ENCODE results near the gene SEPTIN10.

Gene SEPTIN10

GRCh38 chr2:109513749-109514588 is 99.8 kb downstream of the SEPTIN10 start:
- no peaks in the 10 kb centered on the region for H3K36me3 ChIP-seq (ENCODE audit: control insufficient read depth in 5 of 5, insufficient read depth in 5 of 5, low read length in 5 of 5)
- H3K4me1 ChIP-seq (ENCODE audit: control insufficient read depth in 5 of 5, insufficient read depth in 5 of 5, low read length in 5 of 5), result peaks cover 4 to 25% (median 17%) of the 10 kb centered on the region in 5 donors
- H3K27me3 ChIP-seq (ENCODE audit: control insufficient read depth in 5 of 5, insufficient read depth in 4 of 5, low read length in 5 of 5), result no peaks in the 10 kb centered on the region
- H3K27ac ChIP-seq (ENCODE audit: low read depth, low read length), result peak overlapping the region; percentile 80
- peak overlapping the region in 1 of 5 donors; percentile 1 for H3K4me3 ChIP-seq (ENCODE audit: low read depth in 1 of 5, low read length in 5 of 5)
- peaks cover 0 to 5% (median 0%) of the 10 kb centered on the region in 5 donors for H3K9me3 ChIP-seq (ENCODE audit: control insufficient read depth in 5 of 5, low read length in 5 of 5)
- peak overlapping the region; percentile 22 to 66 (median 58) for H3K9ac ChIP-seq (ENCODE audit: low read length in 5 of 5)

DNA sequence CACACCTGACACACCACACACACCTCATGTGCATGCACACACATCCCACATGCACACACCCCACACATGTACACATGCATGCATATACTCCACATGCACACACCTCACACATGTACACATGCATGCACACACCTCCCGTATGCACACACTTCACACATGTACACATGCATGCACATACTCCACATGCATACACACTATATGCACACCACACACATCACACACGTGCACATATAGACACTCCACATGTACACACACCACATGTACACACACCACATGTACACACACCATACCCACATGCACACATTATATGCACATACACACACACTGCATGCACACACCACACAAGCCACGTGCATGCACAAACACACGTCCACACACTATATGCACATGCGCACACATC is 100.5 kb downstream of the SEPTIN10 start:
- H3K27me3 ChIP-seq (ENCODE audit: control insufficient read depth in 5 of 5, insufficient read depth in 4 of 5, low read length in 5 of 5), result no peaks in the 10 kb centered on the region
- H3K9ac ChIP-seq (ENCODE audit: low read length in 5 of 5), result peak overlapping the region in 1 of 5 donors; percentile 31
- no peak overlapping the region for H3K27ac ChIP-seq (ENCODE audit: low read depth, low read length)
- H3K4me3 ChIP-seq (ENCODE audit: low read depth in 1 of 5, low read length in 5 of 5), result no peak overlapping the region
- peaks cover 0 to 8% (median 0%) of the 10 kb centered on the region in 5 donors for H3K9me3 ChIP-seq (ENCODE audit: control insufficient read depth in 5 of 5, low read length in 5 of 5)
- H3K36me3 ChIP-seq (ENCODE audit: control insufficient read depth in 5 of 5, insufficient read depth in 5 of 5, low read length in 5 of 5), result no peaks in the 10 kb centered on the region
- H3K4me1 ChIP-seq (ENCODE audit: control insufficient read depth in 5 of 5, insufficient read depth in 5 of 5, low read length in 5 of 5), result peaks cover 4 to 25% (median 17%) of the 10 kb centered on the region in 5 donors

DNA sequence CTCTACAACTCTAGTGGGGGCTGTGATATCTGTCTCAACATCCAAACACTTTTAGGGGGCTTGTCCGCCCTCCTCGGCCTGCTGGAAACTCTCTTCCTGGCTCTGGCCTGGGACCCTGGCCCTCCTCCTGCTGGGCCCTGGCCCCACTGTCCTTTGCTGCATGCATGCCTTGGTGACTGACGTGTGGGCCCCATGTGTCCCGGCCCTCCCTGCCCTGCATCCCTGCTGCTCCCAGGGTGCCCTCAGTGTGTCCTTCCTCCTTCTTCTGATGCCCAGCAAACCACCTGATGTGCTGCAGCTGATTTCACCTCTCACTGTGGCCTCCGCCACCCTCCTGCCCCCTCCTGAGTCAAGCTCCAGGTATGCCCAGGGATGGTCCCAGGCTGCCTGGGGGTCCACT is 101.7 kb downstream of the SEPTIN10 start:
- Histone ChIP-seq H3K9ac (ENCODE audit: low read length in 5 of 5) (no peak overlapping the region), H3K9me3 (ENCODE audit: control insufficient read depth in 5 of 5, low read length in 5 of 5) (peaks cover 0 to 8% (median 0%) of the 10 kb centered on the region in 5 donors), H3K4me3 (ENCODE audit: low read depth in 1 of 5, low read length in 5 of 5) (no peak overlapping the region), H3K27ac (ENCODE audit: low read depth, low read length) (no peak overlapping the region), H3K4me1 (ENCODE audit: control insufficient read depth in 5 of 5, insufficient read depth in 5 of 5, low read length in 5 of 5) (peaks cover 4 to 25% (median 17%) of the 10 kb centered on the region in 5 donors), H3K36me3 (ENCODE audit: control insufficient read depth in 5 of 5, insufficient read depth in 5 of 5, low read length in 5 of 5) (no peaks in the 10 kb centered on the region), H3K27me3 (ENCODE audit: control insufficient read depth in 5 of 5, insufficient read depth in 4 of 5, low read length in 5 of 5) (no peaks in the 10 kb centered on the region)

DNA sequence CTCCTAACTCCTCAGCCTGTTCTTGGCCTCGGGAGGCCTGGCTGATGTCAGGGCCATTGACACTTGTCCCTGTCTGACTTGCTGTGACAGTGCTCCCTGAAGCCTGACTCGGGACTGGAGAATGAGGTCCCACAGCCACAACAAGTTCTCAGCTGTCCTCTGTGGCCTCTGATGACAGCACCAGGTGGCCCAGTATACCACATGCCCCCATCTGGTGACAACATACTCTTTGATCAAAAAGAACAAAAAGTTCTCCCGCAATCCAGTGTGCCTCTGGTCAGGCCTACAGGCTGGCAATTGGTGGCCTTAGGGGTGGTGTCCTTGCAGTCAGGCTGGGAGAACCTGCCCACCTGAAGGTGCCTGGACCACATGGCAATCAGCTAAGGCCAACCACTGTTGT is 102.6 kb downstream of the SEPTIN10 start:
- Histone ChIP-seq H3K27ac (ENCODE audit: low read depth, low read length) (no peak overlapping the region), H3K9me3 (ENCODE audit: control insufficient read depth in 5 of 5, low read length in 5 of 5) (peaks cover 0 to 8% (median 0%) of the 10 kb centered on the region in 5 donors), H3K36me3 (ENCODE audit: control insufficient read depth in 5 of 5, insufficient read depth in 5 of 5, low read length in 5 of 5) (no peaks in the 10 kb centered on the region), H3K4me3 (ENCODE audit: low read depth in 1 of 5, low read length in 5 of 5) (no peak overlapping the region), H3K4me1 (ENCODE audit: control insufficient read depth in 5 of 5, insufficient read depth in 5 of 5, low read length in 5 of 5) (peaks cover 4 to 25% (median 17%) of the 10 kb centered on the region in 5 donors), H3K9ac (ENCODE audit: low read length in 5 of 5) (no peak overlapping the region), H3K27me3 (ENCODE audit: control insufficient read depth in 5 of 5, insufficient read depth in 4 of 5, low read length in 5 of 5) (no peaks in the 10 kb centered on the region)

- H3K9ac ChIP-seq (ENCODE audit: low read length in 5 of 5), result no peak overlapping the region
- H3K27ac ChIP-seq (ENCODE audit: low read depth, low read length), result no peak overlapping the region
- H3K27me3 ChIP-seq (ENCODE audit: control insufficient read depth in 5 of 5, insufficient read depth in 4 of 5, low read length in 5 of 5), result no peaks in the 10 kb centered on the region
- H3K4me1 ChIP-seq (ENCODE audit: control insufficient read depth in 5 of 5, insufficient read depth in 5 of 5, low read length in 5 of 5), result peaks cover 4 to 25% (median 17%) of the 10 kb centered on the region in 5 donors
- H3K36me3 ChIP-seq (ENCODE audit: control insufficient read depth in 5 of 5, insufficient read depth in 5 of 5, low read length in 5 of 5), result no peaks in the 10 kb centered on the region
- H3K9me3 ChIP-seq (ENCODE audit: control insufficient read depth in 5 of 5, low read length in 5 of 5), result peaks cover 0 to 16% (median 4%) of the 10 kb centered on the region in 5 donors
- H3K4me3 ChIP-seq (ENCODE audit: low read depth in 1 of 5, low read length in 5 of 5), result no peak overlapping the region
Observed at GRCh38 chr2:109510136-109511028, 103.4 kb downstream of the SEPTIN10 start.

- Histone ChIP-seq H3K27ac (ENCODE audit: low read depth, low read length) (no peak overlapping the region), H3K9me3 (ENCODE audit: control insufficient read depth in 5 of 5, low read length in 5 of 5) (peaks cover 0 to 16% (median 5%) of the 10 kb centered on the region in 5 donors), H3K4me1 (ENCODE audit: control insufficient read depth in 5 of 5, insufficient read depth in 5 of 5, low read length in 5 of 5) (peaks cover 0 to 8% (median 5%) of the 10 kb centered on the region in 5 donors)
Observed at GRCh38 chr2:109508556-109508955, 105.2 kb downstream of the SEPTIN10 start.

DNA sequence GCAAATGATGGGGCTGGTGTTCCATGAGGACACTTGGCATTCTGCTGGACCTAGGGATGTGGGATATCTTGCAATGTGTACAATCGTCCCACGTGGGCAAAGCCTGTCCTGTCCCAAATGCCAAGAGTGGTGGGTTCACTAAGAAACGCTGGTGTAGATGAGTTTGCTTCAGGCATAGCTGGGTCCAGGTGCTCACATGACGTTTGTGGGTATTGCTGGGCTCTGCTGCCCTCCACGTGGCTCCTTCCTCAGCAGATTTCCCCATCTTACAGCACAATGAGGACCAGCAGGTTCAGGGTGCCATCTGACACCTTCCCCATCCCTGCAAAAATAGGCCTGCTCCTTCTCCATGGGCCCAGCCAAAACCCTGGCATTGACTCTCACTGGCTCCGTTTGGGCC is 105.9 kb downstream of the SEPTIN10 start:
- Histone ChIP-seq H3K9ac (ENCODE audit: low read length in 5 of 5) (no peak overlapping the region), H3K4me1 (ENCODE audit: control insufficient read depth in 5 of 5, insufficient read depth in 5 of 5, low read length in 5 of 5) (peaks cover 0 to 7% (median 5%) of the 10 kb centered on the region in 5 donors), H3K27me3 (ENCODE audit: control insufficient read depth in 5 of 5, insufficient read depth in 4 of 5, low read length in 5 of 5) (no peaks in the 10 kb centered on the region), H3K9me3 (ENCODE audit: control insufficient read depth in 5 of 5, low read length in 5 of 5) (peaks cover 0 to 16% (median 5%) of the 10 kb centered on the region in 5 donors), H3K36me3 (ENCODE audit: control insufficient read depth in 5 of 5, insufficient read depth in 5 of 5, low read length in 5 of 5) (peaks cover 0 to 2% (median 0%) of the 10 kb centered on the region in 5 donors), H3K27ac (ENCODE audit: low read depth, low read length) (no peak overlapping the region), H3K4me3 (ENCODE audit: low read depth in 1 of 5, low read length in 5 of 5) (no peak overlapping the region)

More at GRCh38 chr2:109508556-109508955, 105.2 kb downstream of the SEPTIN10 start:
- Histone ChIP-seq H3K9ac (ENCODE audit: low read length in 5 of 5) (no peak overlapping the region), H3K27me3 (ENCODE audit: control insufficient read depth in 5 of 5, insufficient read depth in 4 of 5, low read length in 5 of 5) (no peaks in the 10 kb centered on the region), H3K4me3 (ENCODE audit: low read depth in 1 of 5, low read length in 5 of 5) (no peak overlapping the region), H3K36me3 (ENCODE audit: control insufficient read depth in 5 of 5, insufficient read depth in 5 of 5, low read length in 5 of 5) (no peaks in the 10 kb centered on the region)

- H3K9me3 ChIP-seq (ENCODE audit: control insufficient read depth in 5 of 5, low read length in 5 of 5), result peaks cover 0 to 16% (median 5%) of the 10 kb centered on the region in 5 donors
- no peak overlapping the region for H3K27ac ChIP-seq (ENCODE audit: low read depth, low read length)
- peaks cover 0 to 4% (median 0%) of the 10 kb centered on the region in 5 donors for H3K36me3 ChIP-seq (ENCODE audit: control insufficient read depth in 5 of 5, insufficient read depth in 5 of 5, low read length in 5 of 5)
- no peak overlapping the region for H3K9ac ChIP-seq (ENCODE audit: low read length in 5 of 5)
- no peaks in the 10 kb centered on the region for H3K27me3 ChIP-seq (ENCODE audit: control insufficient read depth in 5 of 5, insufficient read depth in 4 of 5, low read length in 5 of 5)
- peaks cover 0 to 7% (median 5%) of the 10 kb centered on the region in 5 donors for H3K4me1 ChIP-seq (ENCODE audit: control insufficient read depth in 5 of 5, insufficient read depth in 5 of 5, low read length in 5 of 5)
- no peak overlapping the region for H3K4me3 ChIP-seq (ENCODE audit: low read depth in 1 of 5, low read length in 5 of 5)
Observed at GRCh38 chr2:109507217-109507616, 106.5 kb downstream of the SEPTIN10 start.

- Histone ChIP-seq H3K9me3 (ENCODE audit: control insufficient read depth in 5 of 5, low read length in 5 of 5) (peaks cover 0 to 8% (median 5%) of the 10 kb centered on the region in 5 donors), H3K36me3 (ENCODE audit: control insufficient read depth in 5 of 5, insufficient read depth in 5 of 5, low read length in 5 of 5) (peaks cover 0 to 10% (median 6%) of the 10 kb centered on the region in 5 donors), H3K9ac (ENCODE audit: low read length in 5 of 5) (no peak overlapping the region), H3K27me3 (ENCODE audit: control insufficient read depth in 5 of 5, insufficient read depth in 4 of 5, low read length in 5 of 5) (no peaks in the 10 kb centered on the region), H3K4me3 (ENCODE audit: low read depth in 1 of 5, low read length in 5 of 5) (no peak overlapping the region), H3K4me1 (ENCODE audit: control insufficient read depth in 5 of 5, insufficient read depth in 5 of 5, low read length in 5 of 5) (peaks cover 0 to 9% (median 6%) of the 10 kb centered on the region in 5 donors), H3K27ac (ENCODE audit: low read depth, low read length) (no peak overlapping the region)
Observed at GRCh38 chr2:109503191-109503590, 110.6 kb downstream of the SEPTIN10 start.
